ENCODE measurements around the gene COMMD2.

COMMD2 gene

DNA sequence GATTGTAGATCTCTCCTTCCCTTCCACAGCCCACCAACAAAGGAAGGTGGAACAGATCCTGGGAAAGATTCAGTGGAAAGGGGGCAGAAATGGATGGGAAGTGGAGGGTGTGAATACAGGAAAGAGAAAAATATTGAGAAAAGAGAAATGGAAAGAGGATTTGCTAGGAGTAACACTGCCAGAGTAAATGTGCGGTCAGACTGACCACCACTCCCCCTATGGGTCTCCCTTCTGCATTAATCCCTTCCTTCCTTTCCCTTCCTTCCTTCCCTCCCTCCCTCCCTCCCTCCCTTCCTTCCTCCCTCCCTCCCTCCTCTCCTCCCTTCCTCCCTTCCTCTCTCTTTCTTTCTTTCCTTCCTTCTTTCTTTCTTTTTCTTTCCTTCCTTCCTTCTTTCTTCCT is 12.0 kb upstream of the COMMD2 start:
- no peaks in the 10 kb centered on the region for H3K9me3 ChIP-seq (ENCODE audit: control insufficient read depth, insufficient read depth, low read length)
- H3K4me3 ChIP-seq (ENCODE audit: low read length), result no peak overlapping the region
- no peaks in the 10 kb centered on the region for H3K36me3 ChIP-seq (ENCODE audit: control insufficient read depth, insufficient read depth, low read length)
- no peaks in the 10 kb centered on the region for H3K4me1 ChIP-seq (ENCODE audit: control insufficient read depth, insufficient read depth, low read length)
- no peaks in the 10 kb centered on the region for H3K27me3 ChIP-seq (ENCODE audit: control insufficient read depth, insufficient read depth, low read length)
- no CpG with 5 or more reads among the region's 1 CpG for WGBS (ENCODE audit: insufficient coverage, insufficient read length)
- no peak for DNase-seq (ENCODE audit: low read depth, low spot score)
- H3K27ac ChIP-seq (ENCODE audit: low read length), result no peak overlapping the region

DNA sequence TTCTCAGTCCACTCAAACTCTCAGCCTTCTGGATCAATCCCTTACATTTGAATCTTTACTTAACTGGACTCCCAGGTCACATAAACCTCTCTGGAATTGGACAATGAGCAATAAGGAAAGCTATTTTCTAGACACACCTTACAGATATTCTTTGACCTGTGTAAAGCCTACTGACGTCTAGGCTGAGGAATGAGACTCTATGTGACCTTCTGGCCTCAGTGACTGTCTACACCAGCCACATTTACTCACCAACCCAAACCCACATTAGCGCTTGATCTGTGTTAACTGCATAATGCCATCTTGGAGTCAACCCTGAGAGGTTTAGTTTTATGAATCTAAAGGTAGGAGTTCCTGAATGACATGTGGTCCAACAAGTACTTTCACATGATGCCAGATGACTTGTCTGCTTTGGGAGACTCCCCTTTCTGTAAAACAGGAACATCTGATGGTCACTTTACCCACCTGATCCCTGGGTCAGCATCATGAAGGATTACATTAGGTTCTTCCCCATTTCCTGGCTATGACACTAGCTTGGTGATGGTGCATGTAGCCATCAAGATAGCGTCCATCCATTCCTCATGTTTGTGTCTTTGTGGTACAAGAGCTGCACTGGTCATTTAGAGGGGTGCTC is 11.4 kb upstream of the COMMD2 start:
- no CpG with 5 or more reads among the region's 3 CpGs for WGBS (ENCODE audit: insufficient coverage, insufficient read length)
- Histone ChIP-seq H3K27me3 (ENCODE audit: control insufficient read depth, insufficient read depth, low read length) (no peaks in the 10 kb centered on the region), H3K4me3 (ENCODE audit: low read length) (no peak overlapping the region), H3K27ac (ENCODE audit: low read length) (no peak overlapping the region), H3K4me1 (ENCODE audit: control insufficient read depth, insufficient read depth, low read length) (no peaks in the 10 kb centered on the region), H3K9me3 (ENCODE audit: control insufficient read depth, insufficient read depth, low read length) (no peaks in the 10 kb centered on the region), H3K36me3 (ENCODE audit: control insufficient read depth, insufficient read depth, low read length) (no peaks in the 10 kb centered on the region)
- DNase-seq (ENCODE audit: low read depth, low spot score), result no peak

DNA sequence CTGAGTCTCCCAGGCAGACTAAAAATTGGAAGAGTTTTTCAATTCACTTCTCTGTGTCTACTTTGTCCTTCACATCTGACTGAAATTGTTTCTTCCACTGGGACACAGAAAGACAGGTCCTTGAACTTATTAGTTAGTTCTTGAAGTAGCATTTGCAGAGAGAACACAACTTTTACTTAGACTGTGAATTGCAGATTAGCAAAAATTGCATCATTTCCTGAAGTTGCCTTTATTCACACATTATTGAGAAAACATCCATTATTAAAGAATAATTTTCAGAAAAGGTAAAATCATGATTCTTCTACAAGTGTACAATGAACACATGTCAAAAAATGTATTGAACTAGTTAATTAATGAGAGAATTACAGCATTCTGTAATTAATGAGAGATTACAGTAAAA is 1.4 kb upstream of the COMMD2 start:
- Histone ChIP-seq H3K27me3 (ENCODE audit: control insufficient read depth, insufficient read depth, low read length) (no peaks in the 10 kb centered on the region), H3K36me3 (ENCODE audit: control insufficient read depth, insufficient read depth, low read length) (no peaks in the 10 kb centered on the region), H3K4me1 (ENCODE audit: control insufficient read depth, insufficient read depth, low read length) (no peaks in the 10 kb centered on the region), H3K27ac (ENCODE audit: low read length) (no peak overlapping the region), H3K4me3 (ENCODE audit: low read length) (no peak overlapping the region), H3K9me3 (ENCODE audit: control insufficient read depth, insufficient read depth, low read length) (no peaks in the 10 kb centered on the region)
- no peak for DNase-seq (ENCODE audit: low read depth, low spot score)

DNA sequence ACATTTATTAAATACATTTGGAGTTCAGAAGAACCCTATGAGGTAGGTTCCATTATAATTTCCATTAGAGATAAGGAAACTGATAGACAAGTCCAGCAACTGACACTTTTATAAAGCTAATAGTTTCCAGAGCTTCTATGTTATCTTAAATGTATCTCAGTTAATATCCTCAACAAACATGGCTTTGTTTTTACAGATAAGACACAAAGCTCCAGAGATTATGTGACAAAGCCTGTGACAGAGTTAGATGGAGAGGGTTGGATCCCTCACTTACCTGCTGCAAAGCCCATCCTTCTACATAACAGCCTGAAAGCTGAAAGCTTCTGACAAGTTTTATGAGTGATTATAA is 473 bp upstream of the COMMD2 start:
- Histone ChIP-seq H3K4me3 (ENCODE audit: low read length) (peak overlapping the region; percentile 97; the same call in 1 of the 2 replicates), H3K27ac (ENCODE audit: low read length) (no peak overlapping the region)
- no peak for DNase-seq (ENCODE audit: low read depth, low spot score)

DNA sequence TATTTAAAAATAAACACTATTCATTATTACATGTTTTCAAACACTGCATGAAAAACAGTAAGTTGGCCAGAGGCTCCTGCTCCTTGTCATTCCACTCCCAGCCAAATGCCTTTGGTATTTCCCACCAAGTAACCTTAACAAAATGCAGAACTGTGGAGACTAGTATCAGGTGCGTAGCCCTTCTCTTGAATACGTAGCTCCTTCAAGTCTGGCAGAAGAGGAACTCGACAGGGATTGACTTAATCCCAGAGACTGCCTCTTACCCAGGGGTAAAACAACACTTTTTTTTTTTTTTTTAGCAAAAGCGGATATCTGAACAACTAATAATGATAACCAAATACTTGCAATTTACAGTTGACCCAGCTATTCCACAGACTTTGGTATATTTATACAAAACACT is 738 bp downstream of the COMMD2 start:
- H3K4me1 ChIP-seq (ENCODE audit: control insufficient read depth, insufficient read depth, low read length), result no peaks in the 10 kb centered on the region
- H3K27ac ChIP-seq (ENCODE audit: low read length), result no peak overlapping the region
- no CpG with 5 or more reads among the region's 4 CpGs for WGBS (ENCODE audit: insufficient coverage, insufficient read length)
- no peaks in the 10 kb centered on the region for H3K9me3 ChIP-seq (ENCODE audit: control insufficient read depth, insufficient read depth, low read length)
- no peaks in the 10 kb centered on the region; the same call in 1 of the 2 replicates for H3K36me3 ChIP-seq (ENCODE audit: control insufficient read depth, insufficient read depth, low read length)
- no peaks in the 10 kb centered on the region for H3K27me3 ChIP-seq (ENCODE audit: control insufficient read depth, insufficient read depth, low read length)
- peak overlapping the region; percentile 97; the same call in 1 of the 2 replicates for H3K4me3 ChIP-seq (ENCODE audit: low read length)
- no peak for DNase-seq (ENCODE audit: low read depth, low spot score)

More for the DNA sequence above, 473 bp upstream of the COMMD2 start:
- Histone ChIP-seq H3K9me3 (ENCODE audit: control insufficient read depth, insufficient read depth, low read length) (no peaks in the 10 kb centered on the region), H3K36me3 (ENCODE audit: control insufficient read depth, insufficient read depth, low read length) (no peaks in the 10 kb centered on the region; the same call in 1 of the 2 replicates), H3K4me1 (ENCODE audit: control insufficient read depth, insufficient read depth, low read length) (no peaks in the 10 kb centered on the region), H3K27me3 (ENCODE audit: control insufficient read depth, insufficient read depth, low read length) (no peaks in the 10 kb centered on the region)

DNA sequence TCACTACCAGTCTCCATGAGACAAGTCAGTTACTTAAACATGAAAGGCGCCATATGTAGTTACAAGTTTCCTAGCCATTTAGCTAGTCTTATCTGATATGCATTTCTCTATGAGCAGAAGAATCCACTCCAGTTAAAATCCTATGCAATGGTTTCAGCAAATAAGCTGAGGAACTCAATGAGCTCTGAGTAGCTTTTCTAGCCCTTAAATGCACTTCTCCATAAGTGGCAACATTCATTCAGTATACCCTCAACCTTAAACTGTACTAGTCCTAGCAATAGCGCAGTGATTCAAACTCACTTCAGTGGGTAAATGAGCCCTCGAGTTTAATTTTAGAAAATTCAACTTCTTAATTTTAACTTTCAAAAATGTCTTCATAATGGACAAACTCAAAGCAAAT is 7.7 kb downstream of the COMMD2 start:
- no peaks in the 10 kb centered on the region for H3K9me3 ChIP-seq (ENCODE audit: control insufficient read depth, insufficient read depth, low read length)
- no CpG with 5 or more reads among the region's 3 CpGs for WGBS (ENCODE audit: insufficient coverage, insufficient read length)
- DNase-seq (ENCODE audit: low read depth, low spot score), result no peak
- H3K27me3 ChIP-seq (ENCODE audit: control insufficient read depth, insufficient read depth, low read length), result no peaks in the 10 kb centered on the region
- no peaks in the 10 kb centered on the region for H3K4me1 ChIP-seq (ENCODE audit: control insufficient read depth, insufficient read depth, low read length)
- no peaks in the 10 kb centered on the region; the same call in 1 of the 2 replicates for H3K36me3 ChIP-seq (ENCODE audit: control insufficient read depth, insufficient read depth, low read length)
- H3K27ac ChIP-seq (ENCODE audit: low read length), result no peak overlapping the region
- H3K4me3 ChIP-seq (ENCODE audit: low read length), result no peak overlapping the region

DNA sequence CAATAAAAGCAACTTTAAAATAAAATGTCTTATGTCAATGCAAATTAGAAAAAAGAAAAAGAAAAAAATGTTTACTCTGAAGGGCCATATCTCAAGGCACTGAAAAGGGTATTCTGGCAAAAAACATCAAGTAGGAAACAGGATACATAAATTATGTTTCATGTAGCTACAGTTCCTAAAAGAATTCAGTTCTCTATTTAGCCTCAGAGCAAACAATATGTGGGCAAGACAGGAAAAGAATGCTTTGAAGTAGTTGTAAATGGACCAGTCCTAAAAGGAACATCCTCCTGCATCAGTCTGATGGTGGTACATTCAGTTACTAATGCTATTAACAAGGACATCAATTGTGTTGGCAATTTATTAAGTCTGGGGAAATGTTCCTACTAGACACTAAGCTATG is 8.1 kb downstream of the COMMD2 start:
- DNase-seq (ENCODE audit: low read depth, low spot score), result no peak
- H3K36me3 ChIP-seq (ENCODE audit: control insufficient read depth, insufficient read depth, low read length), result no peaks in the 10 kb centered on the region; the same call in 1 of the 2 replicates

DNA sequence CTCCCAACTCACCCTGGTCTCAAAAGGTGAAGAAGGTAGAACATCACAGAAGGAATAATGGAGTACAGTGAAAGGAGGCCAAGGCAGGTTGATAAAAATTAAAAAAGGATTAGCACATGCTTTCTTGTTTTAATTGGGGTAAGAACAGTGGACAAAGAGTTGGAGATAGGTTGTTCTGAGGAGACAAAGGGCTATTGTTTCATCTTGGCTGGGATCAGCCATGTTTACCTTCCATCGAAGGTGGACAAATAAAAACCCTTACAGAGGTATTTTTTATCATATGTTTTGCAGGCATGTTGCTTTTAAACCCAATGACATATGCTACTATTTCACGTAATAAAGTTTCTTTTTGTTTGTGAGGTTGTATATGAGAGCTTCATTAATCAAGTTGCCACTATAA is 12.9 kb downstream of the COMMD2 start:
- H3K9me3 ChIP-seq (ENCODE audit: control insufficient read depth, insufficient read depth, low read length), result no peaks in the 10 kb centered on the region
- H3K4me3 ChIP-seq (ENCODE audit: low read length), result no peak overlapping the region
- H3K4me1 ChIP-seq (ENCODE audit: control insufficient read depth, insufficient read depth, low read length), result no peaks in the 10 kb centered on the region
- no peak for DNase-seq (ENCODE audit: low read depth, low spot score)
- no peaks in the 10 kb centered on the region for H3K27me3 ChIP-seq (ENCODE audit: control insufficient read depth, insufficient read depth, low read length)
- H3K27ac ChIP-seq (ENCODE audit: low read length), result no peak overlapping the region
- H3K36me3 ChIP-seq (ENCODE audit: control insufficient read depth, insufficient read depth, low read length), result no peaks in the 10 kb centered on the region; the same call in 1 of the 2 replicates
- WGBS (ENCODE audit: insufficient coverage, insufficient read length), result no CpG with 5 or more reads among the region's 2 CpGs

More for the DNA sequence above, 8.1 kb downstream of the COMMD2 start:
- no peaks in the 10 kb centered on the region for H3K9me3 ChIP-seq (ENCODE audit: control insufficient read depth, insufficient read depth, low read length)
- H3K27me3 ChIP-seq (ENCODE audit: control insufficient read depth, insufficient read depth, low read length), result no peaks in the 10 kb centered on the region
- H3K4me3 ChIP-seq (ENCODE audit: low read length), result no peak overlapping the region
- H3K27ac ChIP-seq (ENCODE audit: low read length), result no peak overlapping the region
- H3K4me1 ChIP-seq (ENCODE audit: control insufficient read depth, insufficient read depth, low read length), result no peaks in the 10 kb centered on the region

DNA sequence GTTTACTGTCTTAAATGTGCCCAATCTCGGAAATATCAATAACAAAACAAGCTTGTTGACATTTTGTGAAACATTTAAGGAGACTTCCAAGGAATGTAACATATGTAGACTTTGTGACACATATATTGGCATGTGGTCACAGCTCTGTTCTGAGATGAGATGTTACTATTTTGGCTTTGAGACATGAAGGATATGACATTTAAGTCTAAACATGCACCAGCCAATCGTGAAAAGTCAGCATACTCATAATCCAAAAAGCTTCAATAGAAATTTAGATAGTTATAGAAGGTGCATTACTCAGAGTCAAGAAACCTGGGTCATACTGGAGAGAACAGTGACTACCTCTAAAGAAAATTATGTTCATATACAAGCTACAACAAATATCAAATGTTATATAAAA is 13.4 kb downstream of the COMMD2 start:
- WGBS (ENCODE audit: insufficient coverage, insufficient read length), result no CpG with 5 or more reads among the region's 2 CpGs
- DNase-seq (ENCODE audit: low read depth, low spot score), result no peak
- Histone ChIP-seq H3K4me1 (ENCODE audit: control insufficient read depth, insufficient read depth, low read length) (no peaks in the 10 kb centered on the region), H3K9me3 (ENCODE audit: control insufficient read depth, insufficient read depth, low read length) (no peaks in the 10 kb centered on the region), H3K4me3 (ENCODE audit: low read length) (no peak overlapping the region), H3K27me3 (ENCODE audit: control insufficient read depth, insufficient read depth, low read length) (no peaks in the 10 kb centered on the region), H3K36me3 (ENCODE audit: control insufficient read depth, insufficient read depth, low read length) (no peaks in the 10 kb centered on the region; the same call in 1 of the 2 replicates), H3K27ac (ENCODE audit: low read length) (no peak overlapping the region)

DNA sequence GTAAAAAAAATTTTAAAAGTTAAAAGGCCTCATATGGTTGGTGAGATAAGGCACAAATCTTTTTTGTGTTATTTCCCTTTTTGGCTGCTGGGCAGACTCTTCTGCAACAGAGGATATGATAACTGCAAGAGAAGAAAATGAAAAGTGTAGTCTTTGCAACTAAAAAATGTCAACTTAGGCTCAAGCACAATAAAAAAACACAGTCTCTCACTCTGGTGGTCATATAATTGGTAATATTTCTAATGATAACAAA is 15.4 kb downstream of the COMMD2 start:
- Histone ChIP-seq H3K36me3 (ENCODE audit: control insufficient read depth, insufficient read depth, low read length) (no peaks in the 10 kb centered on the region; the same call in 1 of the 2 replicates), H3K27me3 (ENCODE audit: control insufficient read depth, insufficient read depth, low read length) (no peaks in the 10 kb centered on the region), H3K4me3 (ENCODE audit: low read length) (no peak overlapping the region), H3K9me3 (ENCODE audit: control insufficient read depth, insufficient read depth, low read length) (no peaks in the 10 kb centered on the region), H3K27ac (ENCODE audit: low read length) (no peak overlapping the region), H3K4me1 (ENCODE audit: control insufficient read depth, insufficient read depth, low read length) (no peaks in the 10 kb centered on the region)
- no peak for DNase-seq (ENCODE audit: low read depth, low spot score)

DNA sequence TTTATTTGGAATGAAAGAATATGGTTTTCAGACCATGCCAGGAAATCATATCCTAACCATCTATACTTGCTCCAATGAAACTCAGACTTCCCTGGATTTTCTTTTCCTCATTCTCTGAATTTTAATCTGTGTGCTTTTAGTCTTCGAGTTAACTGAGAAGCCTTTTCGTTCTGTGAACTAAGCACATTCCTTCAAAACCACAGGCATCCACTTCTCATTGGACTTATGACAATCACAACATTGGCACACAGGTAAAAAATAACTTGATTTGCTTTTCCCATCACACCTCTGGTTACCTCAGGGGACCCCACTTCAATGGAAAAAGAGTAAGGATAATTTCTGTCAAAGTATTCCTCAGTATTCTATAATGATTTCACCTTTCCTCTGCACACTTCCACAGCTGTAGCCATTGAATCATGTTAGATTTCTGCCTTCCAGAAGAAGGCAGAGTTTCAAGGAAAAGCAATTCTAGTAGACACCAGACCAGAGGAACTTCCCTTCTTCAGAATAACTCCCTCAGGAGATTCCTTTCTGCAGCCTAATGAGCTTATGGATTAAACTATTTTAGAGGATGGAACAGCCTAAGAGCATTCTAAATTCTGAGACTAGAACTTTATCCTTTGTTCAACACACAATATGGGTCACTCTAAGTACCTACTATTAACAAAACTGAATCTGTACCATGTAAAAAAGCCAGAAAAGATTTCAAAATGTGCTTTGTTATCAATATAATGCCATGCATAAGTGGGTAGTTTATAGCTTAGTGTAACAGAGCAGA is 15.9 kb downstream of the COMMD2 start:
- Histone ChIP-seq H3K36me3 (ENCODE audit: control insufficient read depth, insufficient read depth, low read length) (no peaks in the 10 kb centered on the region; the same call in 1 of the 2 replicates), H3K27ac (ENCODE audit: low read length) (no peak overlapping the region), H3K27me3 (ENCODE audit: control insufficient read depth, insufficient read depth, low read length) (no peaks in the 10 kb centered on the region), H3K9me3 (ENCODE audit: control insufficient read depth, insufficient read depth, low read length) (no peaks in the 10 kb centered on the region), H3K4me1 (ENCODE audit: control insufficient read depth, insufficient read depth, low read length) (no peaks in the 10 kb centered on the region), H3K4me3 (ENCODE audit: low read length) (no peak overlapping the region)
- no peak for DNase-seq (ENCODE audit: low read depth, low spot score)
- no CpG with 5 or more reads among the region's 2 CpGs for WGBS (ENCODE audit: insufficient coverage, insufficient read length)

Measured in iPS DF 6.9 (cell line).